Muscle of leg (tissue), 11 donors: ENCODE measurements around the gene RNF214. TPM values are rescaled to one million over a fixed set of nuclear protein-coding genes. Genes with fewer than 3 reads are reported as not detected.
A peak's percentile ranks its signal among the peaks of the same experiment; 100 is the strongest.

ENCODE experiments used
- DNase-seq: peaks from one replicate; pipeline ENCODE4 v3.0.0; 2013
- H3K27ac ChIP-seq: one replicate; pipeline ENCODE4 v1.5.1; 2013; ENCODE audit warnings: mild to moderate bottlenecking, low read length, control low read depth
- H3K27me3 ChIP-seq: one replicate; pipeline ENCODE4 v1.6.1; 2013; ENCODE audit warnings: low read length; ENCODE audit not compliant: control insufficient read depth, insufficient read depth
- H3K36me3 ChIP-seq: one replicate; pipeline ENCODE4 v1.6.1; 2013; ENCODE audit warnings: low read length; ENCODE audit not compliant: control insufficient read depth, insufficient read depth
- H3K4me1 ChIP-seq: one replicate; pipeline ENCODE4 v1.6.1; 2013; ENCODE audit warnings: low read length; ENCODE audit not compliant: control insufficient read depth, insufficient read depth
- H3K4me3 ChIP-seq: one replicate; pipeline ENCODE4 v1.5.1; 2013; ENCODE audit warnings: low read length, control low read depth
- H3K9me3 ChIP-seq: replicated peaks from 2 replicates; pipeline ENCODE4 v1.6.1; 2013; ENCODE audit warnings: low read depth, low read length; ENCODE audit not compliant: control insufficient read depth
- WGBS: methylation state at CpG from one replicate; pipeline ENCODE4 v1.1.5; 2013; ENCODE audit warnings: missing lambda C conversion rate; ENCODE audit not compliant: insufficient coverage; 5-methylcytosine and 5-hydroxymethylcytosine counted together
- polyA plus RNA-seq, 8 donors: library from polyadenylated mRNA; unstranded; fragments of 120-200 nt; gene quantifications; one replicate each; pipeline versions ENCODE4 v1.2.1 to v1.2.3, GENCODE V29; 2013; ENCODE audit warnings: inconsistent platforms in 1 of 8, low replicate concordance in 1 of 8; ENCODE audit not compliant: insufficient read length in 8 of 8, insufficient read depth in 1 of 8
- total RNA-seq: library from RNA; stranded (reverse); fragments of 120-200 nt; gene quantifications from one replicate; pipeline ENCODE4 v1.2.4, GENCODE V29; 2013

Gene RNF214
- total and polyA plus RNA-seq, 9 donors = 11.0 to 19.4 (median 16.9) TPM

DNA sequence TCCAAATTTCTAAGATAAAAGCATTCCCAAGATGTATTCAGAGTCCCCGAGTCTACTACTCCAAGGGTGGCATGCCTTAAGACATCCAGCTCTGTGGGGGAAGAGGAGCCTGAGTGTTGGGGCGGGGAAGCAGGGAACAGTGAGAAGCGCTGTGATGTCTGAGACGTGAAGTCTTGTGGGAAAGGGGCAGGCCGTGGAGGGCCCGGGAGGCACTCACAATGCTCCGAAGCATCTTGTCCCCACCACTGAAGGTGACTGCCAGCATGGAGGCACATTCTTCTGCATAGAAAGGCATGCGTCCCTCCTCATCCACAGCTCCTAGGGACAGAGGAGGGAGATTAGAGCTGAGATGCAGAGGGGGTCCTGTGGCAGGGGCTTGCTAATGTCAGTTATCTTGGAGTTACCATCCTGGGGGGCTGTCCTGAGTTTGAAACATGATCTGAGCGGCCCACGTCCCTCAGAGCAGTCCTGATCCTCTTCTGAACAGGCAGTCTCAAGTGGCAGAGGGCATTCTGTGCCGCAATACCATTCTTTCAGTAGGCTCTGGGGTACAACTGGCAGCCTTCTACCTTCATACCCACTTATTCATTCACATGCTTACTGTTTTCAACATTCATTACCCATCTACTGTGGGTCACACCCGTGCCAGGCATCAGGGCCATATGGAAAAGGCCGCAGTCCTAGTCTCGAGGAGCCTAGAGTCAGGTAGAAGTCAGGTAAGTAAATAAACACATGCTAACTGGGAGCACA is 9.3 kb upstream of the RNF214 start:
- no peak overlapping the region for H3K4me3 ChIP-seq
- DNase-seq = no peak
- no peaks in the 10 kb centered on the region for H3K9me3 ChIP-seq
- H3K27me3 ChIP-seq = no peaks in the 10 kb centered on the region
- H3K27ac ChIP-seq = peak overlapping the region; percentile 54
- peaks cover 51% of the 10 kb centered on the region for H3K36me3 ChIP-seq
- H3K4me1 ChIP-seq = peaks cover 66% of the 10 kb centered on the region
- 94% methylated on average over 11 of the region's 14 CpGs for WGBS

DNA sequence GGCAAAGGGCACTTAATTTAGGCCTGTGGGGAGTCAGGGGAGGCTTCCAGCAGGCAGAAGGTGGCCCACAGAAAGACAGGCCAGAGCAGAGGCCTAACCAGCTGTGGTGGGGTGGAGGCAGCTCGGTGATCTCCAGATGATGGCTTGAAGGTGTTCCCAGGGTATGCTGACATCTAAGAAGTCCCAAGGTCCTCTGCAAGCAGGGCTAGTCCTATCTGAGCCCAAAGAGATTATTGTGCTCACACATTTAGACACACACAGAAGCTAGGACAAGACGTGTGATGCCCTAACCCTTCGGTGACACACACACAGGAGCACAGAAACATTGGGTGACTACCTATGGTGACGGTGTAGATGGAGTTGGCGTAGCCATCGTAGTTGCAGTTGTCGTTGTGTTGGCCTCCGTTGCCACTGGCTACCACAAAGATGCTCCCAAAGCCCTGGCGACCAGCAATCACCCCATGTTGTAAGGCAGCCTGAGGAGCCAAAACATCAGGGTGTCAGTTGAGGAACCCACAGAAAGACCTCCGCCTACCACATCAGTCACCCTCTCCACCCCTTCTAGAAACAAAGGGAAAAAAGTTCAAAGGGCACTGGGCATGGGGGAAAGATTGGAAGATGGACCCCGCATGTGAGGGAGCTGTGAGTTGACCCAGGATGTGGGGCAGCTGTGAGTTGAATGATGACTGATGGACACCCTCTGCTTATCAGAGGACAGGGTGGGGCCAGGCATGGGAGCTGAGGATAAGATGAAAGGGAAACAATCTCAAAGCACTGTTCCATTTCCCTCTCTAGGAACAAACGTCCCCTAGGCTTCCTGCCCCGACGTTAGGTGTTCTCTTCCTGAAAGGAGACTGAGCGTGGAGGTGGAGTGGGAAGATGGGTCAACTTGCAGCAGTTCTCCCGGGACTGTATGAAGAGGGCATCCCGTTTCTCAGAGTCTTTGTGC is 8.5 kb upstream of the RNF214 start:
- Histone ChIP-seq H3K36me3 (peaks cover 51% of the 10 kb centered on the region), H3K27ac (no peak overlapping the region), H3K4me3 (no peak overlapping the region), H3K27me3 (no peaks in the 10 kb centered on the region), H3K9me3 (no peaks in the 10 kb centered on the region), H3K4me1 (peaks cover 58% of the 10 kb centered on the region)
- 70% methylated on average over 9 of the region's 17 CpGs for WGBS
- no peak for DNase-seq

DNA sequence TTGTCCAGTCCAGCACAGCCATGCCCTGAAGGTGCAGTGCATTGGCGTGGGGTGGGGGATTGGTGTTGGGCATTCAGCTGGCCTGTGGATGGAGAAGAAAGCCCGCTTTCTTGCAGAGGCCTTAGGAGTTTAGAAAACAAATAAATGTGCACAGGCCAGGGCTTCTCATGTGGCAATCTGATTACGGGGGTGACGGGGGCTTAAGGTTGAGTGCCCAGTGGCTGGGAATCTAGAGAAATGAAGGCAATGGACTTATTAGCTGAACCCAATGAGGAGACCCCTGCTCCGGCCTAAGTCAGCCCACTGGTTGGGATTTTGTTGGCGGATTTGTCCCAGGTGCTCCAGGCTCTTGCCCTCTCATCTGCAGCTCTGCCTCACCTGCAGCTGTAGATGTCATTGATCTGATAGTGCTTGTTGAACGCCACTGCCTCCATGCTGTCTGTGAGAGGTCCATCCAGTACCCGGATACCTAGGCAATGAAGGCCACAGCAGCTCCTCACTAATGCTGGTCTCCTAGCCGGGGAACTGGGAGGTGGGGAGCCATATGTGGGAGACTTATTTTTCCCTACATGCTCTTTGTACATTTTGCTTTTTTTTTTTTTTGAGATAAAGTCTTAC is 6.8 kb upstream of the RNF214 start:
- Histone ChIP-seq H3K4me3 (no peak overlapping the region), H3K27ac (no peak overlapping the region), H3K4me1 (peaks cover 42% of the 10 kb centered on the region), H3K27me3 (no peaks in the 10 kb centered on the region), H3K36me3 (peaks cover 57% of the 10 kb centered on the region), H3K9me3 (no peaks in the 10 kb centered on the region)
- DNase-seq = peak; percentile 6
- 94% methylated on average over 6 of the region's 9 CpGs for WGBS

DNA sequence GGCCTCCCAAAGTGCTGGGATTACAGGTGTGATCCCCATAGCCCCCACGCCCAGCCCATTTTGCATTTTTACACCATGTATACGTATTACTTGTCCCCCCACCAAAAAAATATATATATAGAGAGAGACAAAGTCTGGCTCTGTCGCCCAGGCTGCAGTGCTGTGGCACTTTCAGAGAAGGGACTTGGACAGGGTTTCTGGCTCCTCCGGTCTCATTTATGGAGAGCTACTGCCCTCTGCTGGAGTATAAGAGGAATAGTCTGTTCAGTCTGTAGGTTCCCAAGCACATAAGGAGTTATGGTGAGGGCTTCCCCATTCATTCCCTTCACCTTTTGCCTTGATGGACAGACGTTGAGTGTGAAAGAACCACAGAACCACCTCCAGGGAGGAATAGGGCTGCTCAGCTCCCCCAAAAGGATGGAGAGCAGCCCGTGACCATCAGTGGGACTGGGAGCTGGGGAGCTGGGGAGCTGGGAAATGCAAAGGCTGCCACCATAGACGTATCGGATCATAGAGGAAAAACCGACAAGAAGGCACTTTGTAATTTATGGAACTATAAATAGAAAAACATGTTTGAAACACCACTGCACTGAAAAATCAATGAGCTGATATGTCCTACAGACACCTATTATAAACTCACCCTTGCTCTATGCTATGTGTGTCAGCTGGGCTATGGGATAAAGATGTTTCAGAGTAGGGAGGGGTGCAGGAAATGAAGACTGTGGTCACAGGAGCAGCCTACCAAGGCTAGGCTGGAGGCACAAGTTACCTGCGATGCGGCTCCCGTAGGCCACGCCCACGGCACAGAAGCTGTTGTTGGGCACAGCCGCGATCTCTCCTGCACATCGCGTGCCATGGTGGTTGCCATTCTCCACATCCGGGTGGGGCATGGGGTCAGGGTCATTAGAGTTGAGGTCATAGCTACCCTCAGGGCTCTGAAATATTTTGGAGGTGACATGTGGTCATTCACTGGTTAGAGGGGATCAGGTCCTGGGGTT is 5.8 kb upstream of the RNF214 start:
- peak; percentile 90 for DNase-seq
- Histone ChIP-seq H3K27ac (no peak overlapping the region), H3K27me3 (no peaks in the 10 kb centered on the region), H3K4me1 (peaks cover 42% of the 10 kb centered on the region), H3K4me3 (no peak overlapping the region), H3K9me3 (no peaks in the 10 kb centered on the region), H3K36me3 (peaks cover 57% of the 10 kb centered on the region)
- 89% methylated on average over 11 of the region's 19 CpGs for WGBS

DNA sequence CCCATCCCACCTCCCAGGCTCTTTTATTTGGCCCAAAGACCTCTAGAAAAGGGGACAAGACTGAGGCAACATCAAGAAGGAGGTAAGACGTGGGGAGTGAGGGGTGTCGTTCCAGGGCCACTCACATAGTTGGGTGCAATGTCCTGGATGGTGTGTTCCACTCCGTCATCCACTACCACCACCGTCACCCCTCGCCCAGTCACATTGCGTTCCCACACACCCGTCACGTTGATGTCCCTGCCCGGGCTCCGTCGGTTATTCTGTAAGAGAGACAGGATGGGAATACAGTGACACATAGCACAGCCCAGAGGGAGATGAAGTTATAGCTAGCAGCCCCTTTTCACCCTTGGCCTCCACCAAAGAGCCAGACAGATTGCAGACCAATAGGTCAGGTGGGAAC is 4.4 kb upstream of the RNF214 start:
- H3K9me3 ChIP-seq = no peaks in the 10 kb centered on the region
- no peak for DNase-seq
- H3K27me3 ChIP-seq = no peaks in the 10 kb centered on the region
- no peak overlapping the region for H3K4me3 ChIP-seq
- peaks cover 52% of the 10 kb centered on the region for H3K36me3 ChIP-seq
- H3K4me1 ChIP-seq = peaks cover 29% of the 10 kb centered on the region
- H3K27ac ChIP-seq = no peak overlapping the region
- no CpG with 5 or more reads among the region's 11 CpGs for WGBS

DNA sequence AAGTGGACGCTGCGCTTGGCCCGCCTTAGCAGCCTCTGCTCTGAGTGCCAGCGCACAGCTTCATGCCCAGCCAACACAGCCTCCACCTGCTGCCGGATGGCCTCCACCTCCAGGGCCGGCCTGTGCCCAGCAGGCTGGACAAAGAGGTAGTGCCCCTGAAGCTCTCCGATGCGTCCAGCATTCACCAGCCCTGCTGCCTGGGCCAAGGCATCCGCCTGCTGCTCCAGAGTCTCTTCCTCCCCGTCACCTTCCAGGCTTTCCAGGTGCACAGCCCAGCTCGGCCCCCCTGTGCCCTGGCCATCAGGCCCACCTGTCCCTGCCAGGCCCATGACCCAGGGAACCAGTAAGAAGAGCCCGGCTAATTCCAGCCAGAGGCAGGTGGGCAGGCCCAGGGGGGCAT is 3.1 kb upstream of the RNF214 start:
- Histone ChIP-seq H3K4me3 (no peak overlapping the region), H3K9me3 (no peaks in the 10 kb centered on the region), H3K27me3 (no peaks in the 10 kb centered on the region), H3K36me3 (peaks cover 42% of the 10 kb centered on the region), H3K27ac (no peak overlapping the region), H3K4me1 (peaks cover 28% of the 10 kb centered on the region)
- WGBS = 88% methylated on average over 8 of the region's 12 CpGs
- DNase-seq = no peak

DNA sequence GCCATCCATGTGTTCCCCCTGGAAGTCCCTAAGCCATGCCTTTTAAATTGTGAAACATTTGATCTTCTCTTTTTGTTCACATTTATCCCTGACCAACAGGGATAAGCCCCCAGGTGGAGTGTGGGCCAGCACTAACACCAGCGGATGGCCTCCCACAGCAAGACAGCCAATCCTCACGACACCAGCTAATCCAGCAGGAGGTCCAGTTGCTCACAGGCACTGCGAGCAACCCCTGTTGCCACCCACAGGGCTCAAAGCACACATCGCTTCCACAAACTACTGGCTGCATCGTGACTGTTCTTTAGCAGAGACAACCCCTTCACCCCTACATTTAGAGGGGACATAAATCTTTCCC is 2.6 kb upstream of the RNF214 start:
- Histone ChIP-seq H3K36me3 (peaks cover 40% of the 10 kb centered on the region), H3K4me1 (peaks cover 23% of the 10 kb centered on the region), H3K27me3 (no peaks in the 10 kb centered on the region), H3K9me3 (no peaks in the 10 kb centered on the region), H3K4me3 (no peak overlapping the region), H3K27ac (no peak overlapping the region)
- 69% methylated on average over 4 of the region's 5 CpGs for WGBS
- no peak for DNase-seq

DNA sequence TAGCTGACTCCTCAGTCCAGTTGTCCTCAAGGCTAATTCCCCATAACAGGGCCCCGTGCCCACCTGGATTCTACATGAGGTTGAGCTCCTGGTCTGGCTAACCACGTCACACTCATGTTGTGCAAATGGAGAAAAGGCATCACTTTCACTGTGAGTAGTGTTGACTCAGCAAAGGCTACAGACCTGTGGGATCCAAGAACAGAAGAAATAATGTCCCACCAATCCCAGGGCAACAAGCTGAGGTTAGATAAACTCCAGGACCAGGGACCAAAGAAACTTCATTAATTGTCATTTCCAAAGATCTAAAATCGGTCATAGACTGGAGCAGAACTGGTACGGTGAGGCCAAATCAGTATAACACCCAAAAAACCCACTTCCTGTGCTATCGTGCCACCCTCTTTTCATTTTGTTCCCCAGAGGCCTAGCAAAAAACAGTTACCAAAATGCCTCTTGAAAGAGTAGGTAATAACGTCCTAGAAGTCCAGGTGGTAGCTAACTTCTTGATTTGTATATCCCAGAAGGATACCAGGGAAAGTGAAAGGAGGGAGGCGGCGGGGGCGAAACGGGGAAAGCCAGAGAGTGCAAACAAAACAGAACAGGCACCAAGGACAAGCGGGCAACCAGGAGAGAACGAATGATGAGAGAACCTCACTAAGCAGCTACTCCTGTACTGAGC is 2.0 kb upstream of the RNF214 start:
- no peak for DNase-seq
- no peak overlapping the region for H3K27ac ChIP-seq
- 80% methylated on average over 8 of the region's 12 CpGs for WGBS
- H3K27me3 ChIP-seq = no peaks in the 10 kb centered on the region
- no peaks in the 10 kb centered on the region for H3K9me3 ChIP-seq
- peaks cover 23% of the 10 kb centered on the region for H3K4me1 ChIP-seq
- H3K4me3 ChIP-seq = peak overlapping the region; percentile 85
- H3K36me3 ChIP-seq = peaks cover 36% of the 10 kb centered on the region
